ENCODE data around the gene ZBTB17.

GRCh38 chr1:15941899-15942660 lies 33.8 kb downstream of the ZBTB17 start:
- no peak for TF ChIP-seq POLR2A (IDR thresholded peaks at IDR 0.05; ENCODE audit: low read depth, low read length)
- no peak for TF ChIP-seq CTCF (conservative IDR thresholded peaks at IDR 0.05; ENCODE audit: low read depth, low read length)
- TF ChIP-seq ELK1 (IDR thresholded peaks at IDR 0.05; ENCODE audit: borderline replicate concordance, low read depth, low read length), result no peak
- no peak for TF ChIP-seq MAFK (IDR thresholded peaks at IDR 0.05; ENCODE audit: low read depth, low read length)
- TF ChIP-seq BHLHE40 (IDR thresholded peaks at IDR 0.05; ENCODE audit: low read depth, low read length), result no peak
- no peak for TF ChIP-seq RCOR1 (IDR thresholded peaks at IDR 0.05; ENCODE audit: insufficient replicate concordance, low read length)
- TF ChIP-seq CEBPB (IDR thresholded peaks at IDR 0.05; ENCODE audit: low read depth, low read length), result no peak
- TF ChIP-seq SMC3 (IDR thresholded peaks at IDR 0.05; ENCODE audit: low read depth, low read length), result no peak
- TF ChIP-seq RFX5 (IDR thresholded peaks at IDR 0.05; ENCODE audit: low read depth, low read length), result no peak
- no peak for TF ChIP-seq RAD21 (IDR thresholded peaks at IDR 0.05; ENCODE audit: low read length)
- no peak for TF ChIP-seq USF2 (IDR thresholded peaks at IDR 0.05; ENCODE audit: low read depth, low read length)
- no peak for TF ChIP-seq MAZ (IDR thresholded peaks at IDR 0.05; ENCODE audit: borderline replicate concordance, low read depth, low read length)
- TF ChIP-seq FOS (IDR thresholded peaks at IDR 0.05; ENCODE audit: low read depth, low read length), result no peak
